Stimulated activated naive CD8-positive, alpha-beta T cell treated with anti-CD3 and anti-CD28 coated beads, Interleukin-15, Interleukin-2, amounts not matched to agents 100 ng/mL and 50 ng/mL, for 24 hours (primary cell): ENCODE results near the gene OR1D5.
"Not testable (repeated sequence)": the region's sequence is repeated elsewhere in the genome, so short reads cannot be mapped to it uniquely, and the experiment has no call there.

Experiments used
- H3K27ac Mint-ChIP-seq: one replicate; pipeline ENCODE4 v1.8.0; 2021; ENCODE audit warnings: mild to moderate bottlenecking, mixed read lengths
- H3K27me3 Mint-ChIP-seq: one replicate; pipeline ENCODE4 v1.8.0; 2021; ENCODE audit warnings: mixed read lengths
- H3K36me3 Mint-ChIP-seq: one replicate; pipeline ENCODE4 v1.8.0; 2021; ENCODE audit warnings: low read depth, mixed read lengths
- H3K4me1 Mint-ChIP-seq: one replicate; pipeline ENCODE4 v1.8.0; 2021; ENCODE audit warnings: low read depth, mixed read lengths
- H3K4me3 Mint-ChIP-seq: one replicate; pipeline ENCODE4 v1.8.0; 2021; ENCODE audit warnings: mild to moderate bottlenecking, mixed read lengths
- H3K9me3 Mint-ChIP-seq: one replicate; pipeline ENCODE4 v1.8.0; 2021; ENCODE audit warnings: mixed read lengths

The OR1D5 gene

DNA sequence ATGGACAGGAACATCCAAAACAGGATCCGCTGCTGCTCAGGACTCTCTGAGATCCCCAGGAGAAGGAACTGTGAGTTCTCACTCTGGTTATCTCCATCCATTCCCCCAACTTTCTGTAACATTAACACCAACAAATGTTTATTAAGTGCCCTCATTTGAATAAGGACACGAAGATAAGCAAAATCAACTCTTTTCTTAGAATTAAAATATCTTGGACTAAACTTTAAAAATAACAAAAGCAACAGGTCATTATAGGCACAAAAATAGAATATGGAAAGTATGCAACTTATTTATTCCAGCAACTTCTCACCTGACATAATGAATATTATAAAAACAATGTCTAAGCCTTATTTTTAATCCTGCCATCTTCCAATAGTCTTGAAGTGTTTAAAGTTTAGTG lies at the start of gene OR1D5:
TSS of gene OR1D5 (minus strand) at position 101 of the 400 bp plus-strand sequence. CDS start at position 101, 0 bp downstream.
- H3K27me3 Mint-ChIP-seq, H3K27ac Mint-ChIP-seq, H3K36me3 Mint-ChIP-seq, H3K9me3 Mint-ChIP-seq, H3K4me3 Mint-ChIP-seq, H3K4me1 Mint-ChIP-seq: not testable (repeated sequence)

DNA sequence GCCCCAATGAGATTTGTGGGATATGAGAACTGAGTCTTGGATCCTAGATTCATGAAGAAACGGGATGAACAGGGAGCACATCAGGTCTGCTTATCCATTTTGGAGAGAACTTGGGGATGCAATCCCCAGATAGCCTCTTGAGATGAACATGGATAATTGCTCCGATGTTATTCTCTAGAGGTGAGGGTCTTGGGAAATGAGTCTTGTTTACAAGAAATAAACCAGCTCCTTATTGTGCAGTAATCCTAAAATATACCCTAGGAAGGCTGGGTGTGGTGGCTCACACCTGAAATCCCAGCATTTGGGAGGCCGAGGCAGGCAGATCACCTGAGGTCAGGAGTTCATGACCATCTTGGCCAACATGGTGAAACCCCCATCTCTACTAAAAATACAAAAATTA lies 40.9 kb upstream of the OR1D5 start, which contains the start of gene OR1D2:
TSS of gene OR1D2 (minus strand) at position 101 of the 400 bp plus-strand sequence. CDS start 11,426 bp downstream, outside the sequence.
- H3K4me3 Mint-ChIP-seq: no peak within 1 kb of the TSS
- no peaks in the 10 kb centered on the region for H3K36me3 Mint-ChIP-seq
- H3K27ac Mint-ChIP-seq: no peak within 1 kb of the TSS
- H3K4me1 Mint-ChIP-seq: no peaks in the 10 kb centered on the region
- peaks cover 28% of the 10 kb centered on the region for H3K9me3 Mint-ChIP-seq
- peaks cover 14% of the 10 kb centered on the region for H3K27me3 Mint-ChIP-seq

DNA sequence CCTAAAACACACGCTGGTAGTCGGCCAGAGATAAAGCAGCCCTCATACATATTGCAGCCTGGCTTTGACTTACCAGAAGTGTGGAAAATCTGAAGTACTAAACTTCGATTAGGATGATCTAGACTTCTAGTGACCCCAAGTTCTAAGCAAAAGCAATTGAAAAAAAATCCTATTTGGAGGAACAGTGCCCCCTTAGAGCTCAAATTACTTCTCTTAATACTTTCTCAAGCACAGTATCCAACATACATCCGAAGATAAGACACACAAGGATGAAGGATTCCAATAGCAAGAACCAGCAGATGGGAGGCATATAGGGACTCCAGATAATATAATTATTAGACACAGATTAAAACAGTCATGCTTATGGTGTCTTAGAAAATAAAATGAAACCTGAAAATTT lies 10.4 kb upstream of the OR1D5 start:
- H3K4me3 Mint-ChIP-seq, H3K9me3 Mint-ChIP-seq, H3K4me1 Mint-ChIP-seq, H3K27ac Mint-ChIP-seq, H3K36me3 Mint-ChIP-seq: not testable (repeated sequence)
- H3K27me3 Mint-ChIP-seq: peaks cover 13% of the 10 kb centered on the region

DNA sequence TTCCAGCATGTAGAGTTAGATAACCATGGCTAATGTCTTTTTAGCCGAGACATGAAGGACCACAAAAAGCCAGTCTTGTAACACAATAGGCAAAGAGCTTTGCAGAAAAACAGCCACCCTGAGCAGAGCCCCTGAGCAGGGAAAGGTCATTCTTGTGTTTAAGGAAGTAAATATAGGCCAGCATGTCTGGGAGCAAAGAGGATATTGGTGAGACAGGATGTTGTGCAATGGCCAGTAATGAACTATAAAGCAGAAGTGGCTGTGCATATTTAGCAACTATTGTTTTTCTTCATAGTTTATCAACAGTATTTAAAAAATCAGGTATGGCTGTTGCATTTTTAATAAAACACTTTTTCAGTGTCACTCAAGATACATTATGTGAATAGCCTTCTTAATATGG lies 1.8 kb upstream of the OR1D5 start:
- H3K9me3 Mint-ChIP-seq, H3K27ac Mint-ChIP-seq, H3K27me3 Mint-ChIP-seq, H3K4me1 Mint-ChIP-seq, H3K4me3 Mint-ChIP-seq, H3K36me3 Mint-ChIP-seq: not testable (repeated sequence)

- not testable (repeated sequence) for H3K9me3 Mint-ChIP-seq, H3K4me1 Mint-ChIP-seq, H3K4me3 Mint-ChIP-seq, H3K36me3 Mint-ChIP-seq, H3K27ac Mint-ChIP-seq, H3K27me3 Mint-ChIP-seq
Observed at GRCh38 chr17:3062824-3063377, 506 bp downstream of the OR1D5 start.

- not testable (repeated sequence) for H3K27me3 Mint-ChIP-seq, H3K4me1 Mint-ChIP-seq, H3K27ac Mint-ChIP-seq, H3K36me3 Mint-ChIP-seq, H3K9me3 Mint-ChIP-seq, H3K4me3 Mint-ChIP-seq
Observed at GRCh38 chr17:3054868-3055267, 8.5 kb downstream of the OR1D5 start.

DNA sequence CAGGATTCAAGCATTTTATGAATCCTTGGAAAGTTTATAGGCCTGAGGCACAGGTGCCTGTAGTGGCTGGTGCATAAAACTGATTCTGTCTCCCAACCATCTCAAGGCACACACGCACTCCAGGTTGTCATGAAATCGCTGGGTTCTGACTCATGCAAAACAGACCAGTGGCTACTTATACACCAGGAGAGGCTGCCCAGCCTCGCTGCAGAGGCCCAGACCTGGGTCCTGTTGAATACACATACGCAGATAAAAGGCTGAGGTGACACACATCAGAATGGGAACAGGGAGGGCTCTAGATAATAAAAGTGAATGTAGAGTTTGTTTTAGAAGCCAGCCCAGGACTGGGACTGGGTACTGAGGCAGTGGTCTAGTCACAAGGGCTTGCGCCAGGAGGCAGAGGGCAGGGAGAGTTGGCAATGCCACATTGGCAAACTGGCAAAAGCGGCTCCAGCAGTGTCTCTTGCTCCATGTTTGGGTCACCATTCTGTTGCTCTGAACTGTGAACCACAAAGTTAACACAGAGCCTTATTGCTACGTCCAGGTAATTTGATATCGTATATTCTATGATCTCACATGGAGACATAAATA lies 13.6 kb downstream of the OR1D5 start:
- Mint-ChIP-seq H3K27me3 (no peaks in the 10 kb centered on the region), H3K4me1 (no peaks in the 10 kb centered on the region), H3K36me3 (no peaks in the 10 kb centered on the region), H3K27ac (no peak overlapping the region), H3K4me3 (peak overlapping the region; percentile 89), H3K9me3 (no peaks in the 10 kb centered on the region)

DNA sequence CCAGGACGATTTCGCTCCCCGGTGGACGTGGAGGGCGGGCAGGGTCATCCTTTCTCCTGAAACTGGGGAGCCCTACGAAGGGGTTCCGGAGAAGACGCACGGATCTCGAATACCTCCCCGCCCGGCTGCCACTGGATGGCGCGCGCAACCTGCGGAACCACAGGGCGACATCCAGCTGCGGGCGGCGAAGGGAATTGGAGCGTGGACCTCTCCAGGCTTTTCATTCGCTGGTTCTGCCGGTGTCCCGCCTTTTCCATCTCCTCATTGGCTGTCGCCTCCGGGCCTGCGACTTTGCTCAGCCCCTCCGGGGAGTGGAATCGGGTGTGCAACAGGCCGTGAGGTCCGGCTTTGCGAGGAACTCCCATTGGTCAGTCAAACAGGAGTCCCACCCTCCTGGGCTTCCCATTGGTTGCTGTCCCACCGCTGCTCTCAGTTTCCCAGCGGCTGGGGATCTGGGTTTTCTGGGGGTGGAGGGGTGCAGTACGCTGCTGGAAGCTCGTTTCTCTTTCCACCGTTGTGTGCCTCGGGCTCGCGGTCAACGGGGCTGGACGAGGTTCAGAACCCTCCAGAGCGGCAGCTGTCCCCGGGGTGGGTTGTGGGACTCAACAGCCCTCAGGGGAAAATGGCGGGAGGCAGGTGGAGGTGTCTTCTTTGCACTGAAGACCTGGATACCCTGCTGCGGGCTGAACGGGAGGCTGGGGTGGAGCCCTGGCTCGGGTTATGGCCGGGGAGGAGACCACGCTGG lies 14.5 kb downstream of the OR1D5 start:
- no peaks in the 10 kb centered on the region for H3K27me3 Mint-ChIP-seq
- H3K36me3 Mint-ChIP-seq: no peaks in the 10 kb centered on the region
- no peaks in the 10 kb centered on the region for H3K9me3 Mint-ChIP-seq
- no peaks in the 10 kb centered on the region for H3K4me1 Mint-ChIP-seq
- H3K4me3 Mint-ChIP-seq: peak overlapping the region; percentile 89
- H3K27ac Mint-ChIP-seq: peak overlapping the region; percentile 55

DNA sequence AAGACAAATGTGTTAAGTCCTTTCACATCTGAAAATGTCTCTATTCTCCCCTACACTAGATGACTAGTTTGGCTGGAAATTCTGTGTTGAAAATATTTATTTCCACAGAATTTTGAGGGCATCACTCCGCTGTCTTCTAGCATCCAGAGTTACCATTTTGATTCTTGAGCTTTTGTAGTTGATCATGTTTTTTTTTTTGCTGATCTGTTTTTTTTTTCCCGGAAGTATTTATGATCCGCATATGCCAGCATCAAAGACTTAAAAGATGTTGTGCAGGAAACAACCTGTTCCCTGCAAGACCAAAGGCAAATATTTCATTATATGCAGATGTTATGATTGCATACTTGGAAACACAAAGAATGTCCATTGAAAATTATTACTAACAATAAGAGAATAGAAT lies 16.7 kb downstream of the OR1D5 start:
- Mint-ChIP-seq H3K4me3 (no peak overlapping the region), H3K4me1 (no peaks in the 10 kb centered on the region), H3K36me3 (no peaks in the 10 kb centered on the region)

DNA sequence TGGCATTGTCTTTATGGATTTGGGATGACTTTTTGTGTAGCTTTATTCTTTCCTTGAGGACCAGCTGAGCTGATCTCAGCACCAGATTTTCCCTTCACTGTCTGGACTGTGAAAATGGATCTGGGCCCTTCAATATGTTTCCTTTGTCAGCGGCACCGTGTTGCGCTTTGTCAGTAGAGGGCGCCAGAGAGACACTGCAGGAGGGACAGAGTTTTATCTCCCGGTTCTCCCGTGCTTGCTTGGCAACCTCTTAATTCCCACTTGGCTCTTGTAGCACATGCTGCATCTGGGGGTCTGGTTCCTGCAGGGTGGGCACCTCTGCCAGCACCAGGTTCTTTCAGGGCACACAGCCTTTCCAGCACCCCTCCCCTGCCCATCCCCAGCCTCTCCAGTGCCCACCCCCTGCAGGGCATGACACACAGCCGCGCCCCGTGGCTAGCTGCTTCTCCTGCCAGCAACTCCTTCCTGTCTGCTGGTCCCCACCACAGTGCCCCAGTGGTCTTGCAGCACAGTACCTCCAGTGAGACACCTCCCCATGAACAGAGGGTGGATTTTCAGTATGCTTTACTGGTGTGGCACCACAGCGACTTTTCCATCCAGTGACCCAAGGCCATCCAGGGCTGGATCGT lies 19.6 kb downstream of the OR1D5 start:
- no peak overlapping the region for H3K4me3 Mint-ChIP-seq
- no peaks in the 10 kb centered on the region for H3K36me3 Mint-ChIP-seq
- no peak overlapping the region for H3K27ac Mint-ChIP-seq
- peaks cover 10% of the 10 kb centered on the region for H3K9me3 Mint-ChIP-seq
- peaks cover 3% of the 10 kb centered on the region for H3K4me1 Mint-ChIP-seq
- H3K27me3 Mint-ChIP-seq: peaks cover 7% of the 10 kb centered on the region

More for the DNA sequence above, 16.7 kb downstream of the OR1D5 start:
- H3K27me3 Mint-ChIP-seq: peaks cover 4% of the 10 kb centered on the region
- peaks cover 10% of the 10 kb centered on the region for H3K9me3 Mint-ChIP-seq
- no peak overlapping the region for H3K27ac Mint-ChIP-seq

- H3K27me3 Mint-ChIP-seq: peaks cover 7% of the 10 kb centered on the region
- peaks cover 3% of the 10 kb centered on the region for H3K4me1 Mint-ChIP-seq
- H3K9me3 Mint-ChIP-seq: peaks cover 10% of the 10 kb centered on the region
- H3K36me3 Mint-ChIP-seq: no peaks in the 10 kb centered on the region
- H3K27ac Mint-ChIP-seq: no peak overlapping the region
- H3K4me3 Mint-ChIP-seq: no peak overlapping the region
Observed at GRCh38 chr17:3040882-3041281, 22.5 kb downstream of the OR1D5 start.

DNA sequence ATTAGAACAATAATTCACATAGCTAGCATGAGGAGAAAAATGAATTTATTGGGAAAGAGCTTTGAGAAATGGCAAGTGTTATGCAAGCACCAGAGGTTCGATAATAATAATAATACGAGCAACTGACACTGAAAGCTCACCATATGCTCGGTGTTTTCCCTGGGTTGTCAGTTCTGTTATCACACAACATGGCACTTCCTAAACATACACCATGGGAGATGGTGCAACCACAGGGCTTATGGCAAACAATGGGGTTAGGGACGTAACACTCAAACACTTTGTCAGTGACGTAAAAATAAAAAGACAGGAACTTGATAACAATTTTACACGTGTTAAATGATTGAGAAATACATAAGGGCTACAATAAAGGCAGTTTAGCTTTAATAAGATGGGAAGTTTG lies 23.7 kb downstream of the OR1D5 start:
- peaks cover 10% of the 10 kb centered on the region for H3K9me3 Mint-ChIP-seq
- H3K27me3 Mint-ChIP-seq: peaks cover 7% of the 10 kb centered on the region
- H3K4me1 Mint-ChIP-seq: peaks cover 3% of the 10 kb centered on the region
- no peak overlapping the region for H3K27ac Mint-ChIP-seq
- no peak overlapping the region for H3K4me3 Mint-ChIP-seq
- H3K36me3 Mint-ChIP-seq: no peaks in the 10 kb centered on the region

GRCh38 chr17:3038941-3039340 lies 24.5 kb downstream of the OR1D5 start:
- H3K27me3 Mint-ChIP-seq: peaks cover 7% of the 10 kb centered on the region
- H3K4me1 Mint-ChIP-seq: peaks cover 3% of the 10 kb centered on the region
- no peak overlapping the region for H3K4me3 Mint-ChIP-seq
- H3K27ac Mint-ChIP-seq: no peak overlapping the region
- H3K9me3 Mint-ChIP-seq: peaks cover 10% of the 10 kb centered on the region
- no peaks in the 10 kb centered on the region for H3K36me3 Mint-ChIP-seq

GRCh38 chr17:3037259-3037658 lies 26.1 kb downstream of the OR1D5 start:
- H3K4me1 Mint-ChIP-seq: peaks cover 3% of the 10 kb centered on the region

DNA sequence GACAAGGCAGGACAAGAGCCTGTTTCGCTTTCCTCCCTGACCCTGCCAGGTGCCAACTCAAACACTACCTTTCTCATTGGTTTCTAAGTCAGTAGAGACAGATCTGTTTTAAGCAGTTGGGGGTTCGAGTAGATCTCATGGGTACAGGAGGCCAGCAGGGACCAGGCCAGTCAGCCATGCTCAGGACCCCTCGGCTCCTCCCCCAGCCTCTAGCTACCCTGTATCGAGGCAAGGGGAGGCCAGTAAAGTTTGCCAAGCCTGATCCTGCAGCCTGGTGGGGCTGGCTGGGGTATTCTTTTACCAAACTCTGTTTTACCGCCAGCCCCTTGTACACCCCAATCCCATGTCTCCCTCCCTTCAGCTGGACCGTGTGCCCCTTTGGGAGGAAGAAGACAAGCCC lies 26.6 kb downstream of the OR1D5 start:
- H3K27me3 Mint-ChIP-seq: peaks cover 3% of the 10 kb centered on the region
- H3K27ac Mint-ChIP-seq: no peak overlapping the region
- no peaks in the 10 kb centered on the region for H3K9me3 Mint-ChIP-seq
- no peaks in the 10 kb centered on the region for H3K36me3 Mint-ChIP-seq
- peaks cover 3% of the 10 kb centered on the region for H3K4me1 Mint-ChIP-seq
- H3K4me3 Mint-ChIP-seq: no peak overlapping the region

More at GRCh38 chr17:3037259-3037658, 26.1 kb downstream of the OR1D5 start:
- H3K27ac Mint-ChIP-seq: no peak overlapping the region
- H3K9me3 Mint-ChIP-seq: peaks cover 3% of the 10 kb centered on the region
- H3K36me3 Mint-ChIP-seq: no peaks in the 10 kb centered on the region
- H3K27me3 Mint-ChIP-seq: peaks cover 5% of the 10 kb centered on the region
- H3K4me3 Mint-ChIP-seq: no peak overlapping the region
